ENCODE data around the gene HHLA2. TPM values are rescaled to one million over a fixed set of nuclear protein-coding genes. Genes with fewer than 3 reads are reported as not detected.
A peak's percentile ranks its signal among the peaks of the same experiment; 100 is the strongest.
"Not testable (repeated sequence)": the region's sequence is repeated elsewhere in the genome, so short reads cannot be mapped to it uniquely, and the experiment has no call there.

Gene HHLA2
- total and polyA plus RNA-seq, 5 donors from 2014 or later = 0.74 TPM; not detected in 4

GRCh38 chr3:108279066-108279465 lies 17.3 kb upstream of the HHLA2 start:
- H3K4me3 ChIP-seq (ENCODE audit: low read depth, low read length); DNase-seq; H3K4me1 ChIP-seq (ENCODE audit: control insufficient read depth, insufficient read depth, low read length, poor library complexity, severe bottlenecking); H3K4me3 Mint-ChIP-seq; H3K4me1 Mint-ChIP-seq; ATAC-seq (ENCODE audit: low read depth in 2 of 2); H3K36me3 ChIP-seq (ENCODE audit: control insufficient read depth, insufficient read depth, low read length); H3K27ac Mint-ChIP-seq; H3K27me3 ChIP-seq (ENCODE audit: control insufficient read depth, insufficient read depth, low read length); H3K27me3 Mint-ChIP-seq; H3K27ac ChIP-seq (ENCODE audit: insufficient read depth, low read length, poor library complexity, severe bottlenecking): not testable (repeated sequence)
- peaks cover 0 to 21% (median 16%) of the 10 kb centered on the region in 7 donors for H3K9me3 Mint-ChIP-seq
- peaks cover 14 to 19% of the 10 kb centered on the region in 2 experiments for H3K9me3 ChIP-seq (ENCODE audit: control insufficient read depth in 2 of 2, low read length in 2 of 2)
- peaks cover 12% of the 10 kb centered on the region for H3K36me3 Mint-ChIP-seq

GRCh38 chr3:108280476-108280875 lies 15.9 kb upstream of the HHLA2 start:
- H3K36me3 ChIP-seq (ENCODE audit: control insufficient read depth, insufficient read depth, low read length) = no peaks in the 10 kb centered on the region
- ATAC-seq (ENCODE audit: low read depth in 2 of 2) = no peak
- Mint-ChIP-seq H3K36me3 (peaks cover 12% of the 10 kb centered on the region), H3K4me1 (no peaks in the 10 kb centered on the region), H3K27ac (no peak overlapping the region), H3K9me3 (peaks cover 0 to 21% (median 16%) of the 10 kb centered on the region in 7 donors), H3K4me3 (no peak overlapping the region), H3K27me3 (peaks cover 7% of the 10 kb centered on the region)
- no peak overlapping the region for H3K4me3 ChIP-seq (ENCODE audit: low read depth, low read length)
- H3K4me1 ChIP-seq (ENCODE audit: control insufficient read depth, insufficient read depth, low read length, poor library complexity, severe bottlenecking) = no peaks in the 10 kb centered on the region
- H3K9me3 ChIP-seq (ENCODE audit: control insufficient read depth in 2 of 2, low read length in 2 of 2) = peaks cover 14 to 19% of the 10 kb centered on the region in 2 experiments
- no peak for DNase-seq
- H3K27ac ChIP-seq (ENCODE audit: insufficient read depth, low read length, poor library complexity, severe bottlenecking) = no peak overlapping the region
- H3K27me3 ChIP-seq (ENCODE audit: control insufficient read depth, insufficient read depth, low read length) = no peaks in the 10 kb centered on the region

GRCh38 chr3:108281670-108282069 lies 14.7 kb upstream of the HHLA2 start:
- no peak overlapping the region for H3K4me3 ChIP-seq (ENCODE audit: low read depth, low read length)
- Mint-ChIP-seq H3K36me3 (peaks cover 12% of the 10 kb centered on the region), H3K4me1 (no peaks in the 10 kb centered on the region), H3K4me3 (no peak overlapping the region), H3K27me3 (peaks cover 5% of the 10 kb centered on the region), H3K27ac (no peak overlapping the region), H3K9me3 (peaks cover 0 to 21% (median 13%) of the 10 kb centered on the region in 7 donors)
- no peak overlapping the region for H3K27ac ChIP-seq (ENCODE audit: insufficient read depth, low read length, poor library complexity, severe bottlenecking)
- DNase-seq = no peak
- H3K36me3 ChIP-seq (ENCODE audit: control insufficient read depth, insufficient read depth, low read length) = no peaks in the 10 kb centered on the region
- no peak for ATAC-seq (ENCODE audit: low read depth in 2 of 2)
- no peaks in the 10 kb centered on the region for H3K4me1 ChIP-seq (ENCODE audit: control insufficient read depth, insufficient read depth, low read length, poor library complexity, severe bottlenecking)
- peaks cover 14 to 19% of the 10 kb centered on the region in 2 experiments for H3K9me3 ChIP-seq (ENCODE audit: control insufficient read depth in 2 of 2, low read length in 2 of 2)
- no peaks in the 10 kb centered on the region for H3K27me3 ChIP-seq (ENCODE audit: control insufficient read depth, insufficient read depth, low read length)

- Mint-ChIP-seq H3K4me3 (no peak overlapping the region), H3K36me3 (peaks cover 6% of the 10 kb centered on the region), H3K27me3 (peaks cover 5% of the 10 kb centered on the region), H3K9me3 (peaks cover 0 to 20% (median 11%) of the 10 kb centered on the region in 7 donors), H3K4me1 (no peaks in the 10 kb centered on the region), H3K27ac (no peak overlapping the region)
- Histone ChIP-seq H3K27ac (ENCODE audit: insufficient read depth, low read length, poor library complexity, severe bottlenecking) (no peak overlapping the region), H3K36me3 (ENCODE audit: control insufficient read depth, insufficient read depth, low read length) (no peaks in the 10 kb centered on the region), H3K27me3 (ENCODE audit: control insufficient read depth, insufficient read depth, low read length) (no peaks in the 10 kb centered on the region), H3K9me3 (ENCODE audit: control insufficient read depth in 2 of 2, low read length in 2 of 2) (peaks cover 14 to 18% of the 10 kb centered on the region in 2 experiments), H3K4me1 (ENCODE audit: control insufficient read depth, insufficient read depth, low read length, poor library complexity, severe bottlenecking) (no peaks in the 10 kb centered on the region), H3K4me3 (ENCODE audit: low read depth, low read length) (no peak overlapping the region)
- ATAC-seq (ENCODE audit: low read depth in 2 of 2) = no peak
- no peak for DNase-seq
Measured at GRCh38 chr3:108283006-108283405, 13.3 kb upstream of the HHLA2 start.

GRCh38 chr3:108283989-108284388 lies 12.4 kb upstream of the HHLA2 start:
- no peaks in the 10 kb centered on the region for H3K27me3 ChIP-seq (ENCODE audit: control insufficient read depth, insufficient read depth, low read length)
- no peak overlapping the region for H3K4me3 ChIP-seq (ENCODE audit: low read depth, low read length)
- peaks cover 0 to 16% (median 7%) of the 10 kb centered on the region in 7 donors for H3K9me3 Mint-ChIP-seq
- no peaks in the 10 kb centered on the region for H3K36me3 ChIP-seq (ENCODE audit: control insufficient read depth, insufficient read depth, low read length)
- no peak for DNase-seq
- H3K27ac Mint-ChIP-seq = no peak overlapping the region
- H3K4me1 ChIP-seq (ENCODE audit: control insufficient read depth, insufficient read depth, low read length, poor library complexity, severe bottlenecking) = no peaks in the 10 kb centered on the region
- no peak for ATAC-seq (ENCODE audit: low read depth in 2 of 2)
- peaks cover 5% of the 10 kb centered on the region for H3K27me3 Mint-ChIP-seq
- H3K36me3 Mint-ChIP-seq = peaks cover 2% of the 10 kb centered on the region
- H3K4me3 Mint-ChIP-seq = no peak overlapping the region
- H3K4me1 Mint-ChIP-seq = no peaks in the 10 kb centered on the region
- peaks cover 8 to 10% of the 10 kb centered on the region in 2 experiments for H3K9me3 ChIP-seq (ENCODE audit: control insufficient read depth in 2 of 2, low read length in 2 of 2)
- H3K27ac ChIP-seq (ENCODE audit: insufficient read depth, low read length, poor library complexity, severe bottlenecking) = no peak overlapping the region

DNA sequence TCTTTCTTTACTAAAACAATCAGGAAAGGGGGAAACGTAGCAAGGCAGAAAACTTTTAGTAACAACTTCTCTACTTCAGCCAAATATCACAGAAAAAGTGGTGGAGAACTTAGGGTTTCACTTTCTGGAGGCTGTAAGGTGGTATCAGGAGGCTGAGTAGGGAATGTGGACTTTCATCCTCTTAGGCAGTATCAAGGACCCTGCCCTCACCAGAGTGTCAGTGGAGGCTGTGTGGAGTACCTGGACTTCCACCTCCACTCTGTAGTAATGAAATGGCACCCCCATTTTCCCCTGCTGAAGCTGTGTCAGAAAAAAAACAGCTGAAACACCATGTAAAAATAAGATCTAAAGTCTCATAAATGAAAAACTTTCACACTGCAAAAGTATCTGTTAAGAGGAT lies 11.2 kb upstream of the HHLA2 start:
- H3K27ac Mint-ChIP-seq = no peak overlapping the region
- Histone ChIP-seq H3K36me3 (ENCODE audit: control insufficient read depth, insufficient read depth, low read length) (no peaks in the 10 kb centered on the region), H3K27me3 (ENCODE audit: control insufficient read depth, insufficient read depth, low read length) (no peaks in the 10 kb centered on the region), H3K9me3 (ENCODE audit: control insufficient read depth in 2 of 2, low read length in 2 of 2) (no peaks in the 10 kb centered on the region), H3K27ac (ENCODE audit: insufficient read depth, low read length, poor library complexity, severe bottlenecking) (no peak overlapping the region), H3K4me3 (ENCODE audit: low read depth, low read length) (no peak overlapping the region), H3K4me1 (ENCODE audit: control insufficient read depth, insufficient read depth, low read length, poor library complexity, severe bottlenecking) (no peaks in the 10 kb centered on the region)
- ATAC-seq (ENCODE audit: low read depth in 2 of 2) = no peak
- DNase-seq = no peak
- peaks cover 0 to 8% (median 4%) of the 10 kb centered on the region in 7 donors for H3K9me3 Mint-ChIP-seq
- H3K36me3 Mint-ChIP-seq = no peaks in the 10 kb centered on the region
- H3K4me1 Mint-ChIP-seq = no peaks in the 10 kb centered on the region
- H3K27me3 Mint-ChIP-seq = peaks cover 5% of the 10 kb centered on the region
- H3K4me3 Mint-ChIP-seq = peak overlapping the region in 1 of 4 donors; percentile 66

GRCh38 chr3:108287146-108287545 lies 9.2 kb upstream of the HHLA2 start:
- no peaks in the 10 kb centered on the region for H3K36me3 ChIP-seq (ENCODE audit: control insufficient read depth, insufficient read depth, low read length)

DNA sequence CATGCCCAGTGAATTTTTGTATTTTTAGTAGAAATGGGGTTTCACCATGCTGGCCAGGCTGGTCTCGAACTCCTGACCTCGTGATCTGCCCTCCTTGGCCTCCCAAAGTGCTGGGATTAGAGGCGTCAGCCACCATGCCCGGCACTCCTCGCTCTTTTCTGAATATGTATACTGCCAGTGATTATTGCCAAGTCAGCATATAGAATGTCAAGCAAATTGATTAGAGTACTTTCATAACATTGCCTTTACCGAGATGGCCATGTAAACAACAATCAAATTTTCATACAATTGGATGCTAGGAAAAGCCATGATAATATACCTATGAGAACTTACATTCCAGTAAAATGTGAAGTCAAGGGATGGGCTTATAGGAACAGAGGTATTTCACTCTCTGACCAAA lies 8.2 kb upstream of the HHLA2 start:
- not testable (repeated sequence) for H3K9me3 Mint-ChIP-seq

More at GRCh38 chr3:108287146-108287545, 9.2 kb upstream of the HHLA2 start:
- ATAC-seq (ENCODE audit: low read depth in 2 of 2) (no peak), DNase-seq (no peak)
- Histone ChIP-seq H3K27ac (ENCODE audit: insufficient read depth, low read length, poor library complexity, severe bottlenecking) (no peak overlapping the region), H3K27me3 (ENCODE audit: control insufficient read depth, insufficient read depth, low read length) (no peaks in the 10 kb centered on the region), H3K4me1 (ENCODE audit: control insufficient read depth, insufficient read depth, low read length, poor library complexity, severe bottlenecking) (no peaks in the 10 kb centered on the region), H3K9me3 (ENCODE audit: control insufficient read depth in 2 of 2, low read length in 2 of 2) (no peaks in the 10 kb centered on the region), H3K4me3 (ENCODE audit: low read depth, low read length) (no peak overlapping the region)
- H3K4me1 Mint-ChIP-seq = peaks cover 2 to 6% (median 5%) of the 10 kb centered on the region in 4 donors
- no peaks in the 10 kb centered on the region for H3K36me3 Mint-ChIP-seq
- H3K4me3 Mint-ChIP-seq = no peak overlapping the region
- H3K9me3 Mint-ChIP-seq = peaks cover 0 to 6% (median 2%) of the 10 kb centered on the region in 7 donors
- H3K27me3 Mint-ChIP-seq = peaks cover 5% of the 10 kb centered on the region
- no peak overlapping the region for H3K27ac Mint-ChIP-seq

More for the DNA sequence above, 8.2 kb upstream of the HHLA2 start:
- H3K4me1 ChIP-seq (ENCODE audit: control insufficient read depth, insufficient read depth, low read length, poor library complexity, severe bottlenecking); H3K4me3 ChIP-seq (ENCODE audit: low read depth, low read length); H3K27ac Mint-ChIP-seq; DNase-seq; H3K36me3 ChIP-seq (ENCODE audit: control insufficient read depth, insufficient read depth, low read length); H3K36me3 Mint-ChIP-seq; H3K27me3 ChIP-seq (ENCODE audit: control insufficient read depth, insufficient read depth, low read length); H3K27me3 Mint-ChIP-seq; ATAC-seq (ENCODE audit: low read depth in 2 of 2); H3K9me3 ChIP-seq (ENCODE audit: control insufficient read depth in 2 of 2, low read length in 2 of 2); H3K4me3 Mint-ChIP-seq; H3K27ac ChIP-seq (ENCODE audit: insufficient read depth, low read length, poor library complexity, severe bottlenecking): not testable (repeated sequence)
- H3K4me1 Mint-ChIP-seq = peaks cover 9 to 17% (median 16%) of the 10 kb centered on the region in 4 donors

All from CD4-positive, CD25-positive, alpha-beta regulatory T cell (primary cell).